ENCODE results near the gene FBRSL1. TPM values are rescaled to one million over a fixed set of nuclear protein-coding genes. Genes with fewer than 3 reads are reported as not detected.
A peak's percentile ranks its signal among the peaks of the same experiment; 100 is the strongest.

Gene FBRSL1
- total RNA-seq, 1 experiment from 2014 or later, result 130 TPM

DNA sequence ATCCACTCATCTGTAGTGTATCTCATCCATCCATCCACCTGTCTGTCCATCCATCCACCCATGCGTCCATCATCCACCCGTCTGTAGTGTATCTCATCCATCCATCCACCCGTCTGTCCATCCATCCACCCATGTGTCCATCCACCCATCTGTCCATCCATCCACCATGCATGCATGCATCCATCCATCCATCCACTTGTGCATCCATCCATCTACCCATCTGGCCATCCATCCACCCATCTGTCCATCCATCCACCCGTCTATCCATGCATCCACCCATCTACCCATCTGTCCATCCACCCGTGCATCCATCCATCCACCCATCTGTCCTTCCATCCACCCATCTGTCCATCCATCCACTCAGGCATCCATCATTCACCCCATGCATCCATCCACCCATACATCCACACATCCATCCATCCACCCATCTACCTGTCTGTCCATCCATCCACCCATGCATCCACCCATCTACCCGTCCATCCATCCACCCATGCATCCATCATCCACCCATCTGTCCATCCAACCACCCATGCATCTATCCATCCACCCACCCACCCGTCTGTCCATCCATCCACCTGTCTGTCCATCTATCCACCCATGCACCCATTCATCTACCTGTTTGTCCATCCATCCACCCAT lies 28.5 kb downstream of the FBRSL1 start:
- peaks cover 7% of the 10 kb centered on the region for H3K4me1 ChIP-seq (ENCODE audit: insufficient read depth, low read length, poor library complexity, severe bottlenecking)
- ChIA-PET CTCF (no interaction called here), POLR2A (ENCODE audit: low non-redundant PET) (no interaction called here)
- BruUV-seq (replicated peaks), result no TSS peak
- DNase-seq (ENCODE audit: low spot score), result no peak
- H3K27ac ChIP-seq (ENCODE audit: low read depth, low read length, poor library complexity, severe bottlenecking), result no peak overlapping the region
- no peaks in the 10 kb centered on the region for H3K9me3 ChIP-seq (ENCODE audit: low read depth, low read length, poor library complexity, severe bottlenecking)
- no peak overlapping the region for H3K4me3 ChIP-seq (ENCODE audit: low read depth, low read length, poor library complexity, severe bottlenecking)
- no peak for TF ChIP-seq EZH2 (IDR thresholded peaks at IDR 0.05; ENCODE audit: borderline replicate concordance, low read depth, low read length, poor library complexity, severe bottlenecking)
- TF ChIP-seq, protein P1, sequence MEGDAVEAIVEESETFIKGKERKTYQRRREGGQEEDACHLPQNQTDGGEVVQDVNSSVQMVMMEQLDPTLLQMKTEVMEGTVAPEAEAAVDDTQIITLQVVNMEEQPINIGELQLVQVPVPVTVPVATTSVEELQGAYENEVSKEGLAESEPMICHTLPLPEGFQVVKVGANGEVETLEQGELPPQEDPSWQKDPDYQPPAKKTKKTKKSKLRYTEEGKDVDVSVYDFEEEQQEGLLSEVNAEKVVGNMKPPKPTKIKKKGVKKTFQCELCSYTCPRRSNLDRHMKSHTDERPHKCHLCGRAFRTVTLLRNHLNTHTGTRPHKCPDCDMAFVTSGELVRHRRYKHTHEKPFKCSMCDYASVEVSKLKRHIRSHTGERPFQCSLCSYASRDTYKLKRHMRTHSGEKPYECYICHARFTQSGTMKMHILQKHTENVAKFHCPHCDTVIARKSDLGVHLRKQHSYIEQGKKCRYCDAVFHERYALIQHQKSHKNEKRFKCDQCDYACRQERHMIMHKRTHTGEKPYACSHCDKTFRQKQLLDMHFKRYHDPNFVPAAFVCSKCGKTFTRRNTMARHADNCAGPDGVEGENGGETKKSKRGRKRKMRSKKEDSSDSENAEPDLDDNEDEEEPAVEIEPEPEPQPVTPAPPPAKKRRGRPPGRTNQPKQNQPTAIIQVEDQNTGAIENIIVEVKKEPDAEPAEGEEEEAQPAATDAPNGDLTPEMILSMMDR (conservative IDR thresholded peaks at IDR 0.05; ENCODE audit: low read depth, low read length), result no peak
- H3K27me3 ChIP-seq (replicated peaks; ENCODE audit: insufficient read depth, low read depth, low read length, poor library complexity), result no peaks in the 10 kb centered on the region
- H3K36me3 ChIP-seq (ENCODE audit: insufficient read depth, low read length, poor library complexity, severe bottlenecking), result no peaks in the 10 kb centered on the region
- intact Hi-C loops (cut with micrococcal nuclease; ENCODE audit: unreplicated experiment), result no loop called here

DNA sequence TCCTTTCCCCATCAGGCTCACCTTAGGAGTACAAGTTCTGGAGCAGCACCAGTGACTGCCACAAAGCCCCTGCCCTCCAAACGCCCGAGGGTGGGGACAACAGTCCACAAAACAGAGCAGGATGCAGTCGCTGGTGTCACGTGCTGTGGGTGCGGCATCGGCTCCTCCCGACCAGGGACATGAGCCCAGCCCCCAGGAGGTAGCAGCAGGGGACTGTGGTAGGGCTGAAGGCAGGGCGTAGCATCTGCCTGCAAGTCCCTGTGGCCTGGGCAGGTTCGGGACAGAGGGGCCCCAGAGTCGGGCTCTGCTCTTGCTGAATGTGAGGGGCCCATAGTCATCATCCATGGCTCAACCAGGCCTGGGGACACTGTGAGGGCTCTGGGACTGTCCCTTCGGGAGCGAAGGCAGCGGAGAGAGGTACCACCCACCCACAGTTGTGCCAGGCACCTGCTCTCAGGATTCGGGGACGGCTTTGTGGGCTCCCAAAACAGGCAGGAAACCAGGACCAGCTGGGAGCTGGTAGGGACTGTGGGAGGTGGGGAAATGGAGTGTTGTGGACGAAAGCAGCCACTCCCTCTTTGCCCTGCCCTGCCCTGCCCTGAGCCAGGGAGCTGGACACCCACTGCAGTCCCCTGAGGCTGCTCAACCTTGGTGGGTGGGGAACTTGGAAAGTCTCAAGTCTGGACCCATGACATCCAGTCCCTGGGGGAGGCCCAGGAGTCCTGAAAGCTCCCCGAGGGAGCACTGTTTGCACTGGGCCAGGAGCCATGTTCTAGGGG lies 30.7 kb downstream of the FBRSL1 start:
- intact Hi-C loops (cut with micrococcal nuclease; ENCODE audit: unreplicated experiment), result no loop called here
- TF ChIP-seq, protein P1 (conservative IDR thresholded peaks at IDR 0.05; ENCODE audit: low read depth, low read length), result no peak
- no peak for TF ChIP-seq EZH2 (IDR thresholded peaks at IDR 0.05; ENCODE audit: borderline replicate concordance, low read depth, low read length, poor library complexity, severe bottlenecking)
- H3K27me3 ChIP-seq (replicated peaks; ENCODE audit: insufficient read depth, low read depth, low read length, poor library complexity), result no peaks in the 10 kb centered on the region
- no peak overlapping the region for H3K4me3 ChIP-seq (ENCODE audit: low read depth, low read length, poor library complexity, severe bottlenecking)
- peaks cover 7% of the 10 kb centered on the region for H3K4me1 ChIP-seq (ENCODE audit: insufficient read depth, low read length, poor library complexity, severe bottlenecking)
- ChIA-PET POLR2A (ENCODE audit: low non-redundant PET) (no interaction called here), CTCF (no interaction called here)
- H3K36me3 ChIP-seq (ENCODE audit: insufficient read depth, low read length, poor library complexity, severe bottlenecking), result no peaks in the 10 kb centered on the region
- no TSS peak for BruUV-seq (replicated peaks)
- no peaks in the 10 kb centered on the region for H3K9me3 ChIP-seq (ENCODE audit: low read depth, low read length, poor library complexity, severe bottlenecking)
- DNase-seq (ENCODE audit: low spot score), result peak; percentile 41
- H3K27ac ChIP-seq (ENCODE audit: low read depth, low read length, poor library complexity, severe bottlenecking), result no peak overlapping the region

DNA sequence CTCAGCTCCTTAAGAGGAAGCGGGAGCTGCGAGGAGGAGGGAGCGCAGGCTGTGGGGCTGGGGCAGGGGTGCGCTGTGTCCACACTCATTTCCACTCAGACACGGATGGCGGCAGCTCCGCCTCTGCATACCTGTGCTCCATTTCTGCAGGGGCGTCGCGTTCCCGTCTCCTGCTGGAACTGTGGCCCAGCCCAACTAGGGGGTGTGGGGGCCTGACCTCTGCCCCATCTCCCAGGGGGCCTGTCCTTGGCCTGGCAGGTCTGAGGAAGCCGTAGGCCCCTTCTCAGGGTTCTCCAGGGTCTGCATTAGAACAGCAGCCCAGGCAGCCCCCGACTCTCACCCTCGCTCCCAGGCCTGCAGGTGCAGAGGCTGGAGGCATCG lies 31.2 kb downstream of the FBRSL1 start:
- ChIA-PET POLR2A (ENCODE audit: low non-redundant PET) (no interaction called here), CTCF (no interaction called here)
- TF ChIP-seq EZH2 (IDR thresholded peaks at IDR 0.05; ENCODE audit: borderline replicate concordance, low read depth, low read length, poor library complexity, severe bottlenecking), result no peak
- TF ChIP-seq, protein P1 (conservative IDR thresholded peaks at IDR 0.05; ENCODE audit: low read depth, low read length), result no peak
- Histone ChIP-seq H3K4me3 (ENCODE audit: low read depth, low read length, poor library complexity, severe bottlenecking) (no peak overlapping the region), H3K27me3 (replicated peaks; ENCODE audit: insufficient read depth, low read depth, low read length, poor library complexity) (no peaks in the 10 kb centered on the region), H3K27ac (ENCODE audit: low read depth, low read length, poor library complexity, severe bottlenecking) (no peak overlapping the region), H3K4me1 (ENCODE audit: insufficient read depth, low read length, poor library complexity, severe bottlenecking) (peaks cover 7% of the 10 kb centered on the region), H3K36me3 (ENCODE audit: insufficient read depth, low read length, poor library complexity, severe bottlenecking) (no peaks in the 10 kb centered on the region), H3K9me3 (ENCODE audit: low read depth, low read length, poor library complexity, severe bottlenecking) (no peaks in the 10 kb centered on the region)
- intact Hi-C loops (cut with micrococcal nuclease; ENCODE audit: unreplicated experiment), result no loop called here
- BruUV-seq (replicated peaks), result no TSS peak
- DNase-seq (ENCODE audit: low spot score), result no peak
